ENCODE results near the gene ISLR. TPM values are rescaled to one million over a fixed set of nuclear protein-coding genes. Genes with fewer than 3 reads are reported as not detected.

The ISLR gene
- total RNA-seq, 1 experiment from 2014 or later = not detected

GRCh38 chr15:74220475-74221248, 47.2 kb downstream of the ISLR start:
- no peak for DNase-seq (ENCODE audit: low read depth)
- in situ Hi-C loops (cut with HindIII; ENCODE audit: low pct_unique_long_range_greater_than_20kb, low sequenced_read_pairs) = no loop called here

GRCh38 chr15:74221399-74222239, 48.1 kb downstream of the ISLR start:
- DNase-seq (ENCODE audit: low read depth) = no peak
- in situ Hi-C loops (cut with HindIII; ENCODE audit: low pct_unique_long_range_greater_than_20kb, low sequenced_read_pairs) = no loop called here

GRCh38 chr15:74222240-74223119, 49.0 kb downstream of the ISLR start:
- in situ Hi-C loops (cut with HindIII; ENCODE audit: low pct_unique_long_range_greater_than_20kb, low sequenced_read_pairs) = no loop called here
- DNase-seq (ENCODE audit: low read depth) = no peak

- no peak for DNase-seq (ENCODE audit: low read depth)
- in situ Hi-C loops (cut with HindIII; ENCODE audit: low pct_unique_long_range_greater_than_20kb, low sequenced_read_pairs) = no loop called here
Measured at GRCh38 chr15:74225928-74226327, 52.4 kb downstream of the ISLR start.

Other genes with a start within 250 kb of the ISLR start
- gene LOXL1, start 247.2 kb upstream of the ISLR start, total RNA-seq (2014; rRNA removed; shearing (Covaris generic); ENCODE audit: low replicate concordance) = 22.7 and 27.1 TPM in 2 replicates
- gene STOML1, start 181.4 kb upstream of the ISLR start, total RNA-seq (2014; rRNA removed; shearing (Covaris generic); ENCODE audit: low replicate concordance) = 24.1 and 33.0 TPM in 2 replicates
- 20.6 and 22.2 TPM in 2 replicates for gene PML, start 179.0 kb upstream of the ISLR start, total RNA-seq (2014; rRNA removed; shearing (Covaris generic); ENCODE audit: low replicate concordance)
- gene GOLGA6A, start 91.2 kb upstream of the ISLR start, total RNA-seq (2014; rRNA removed; shearing (Covaris generic); ENCODE audit: low replicate concordance) = 1.0 TPM in 1 of 2 replicates, not detected in the other
- 0.23 and 1.4 TPM in 2 replicates for gene ISLR2, start 43.1 kb upstream of the ISLR start, total RNA-seq (2014; rRNA removed; shearing (Covaris generic); ENCODE audit: low replicate concordance)
- 14.9 and 17.7 TPM in 2 replicates for gene STRA6, start 29.1 kb downstream of the ISLR start, total RNA-seq (2014; rRNA removed; shearing (Covaris generic); ENCODE audit: low replicate concordance)
- gene CCDC33, start 62.6 kb downstream of the ISLR start, total RNA-seq (2014; rRNA removed; shearing (Covaris generic); ENCODE audit: low replicate concordance) = 0.84 and 2.6 TPM in 2 replicates
- gene CYP11A1, start 193.9 kb downstream of the ISLR start, total RNA-seq (2014; rRNA removed; shearing (Covaris generic); ENCODE audit: low replicate concordance) = not detected in 2 replicates